ENCODE results near the gene INS.
"Not testable (repeated sequence)": the region's sequence is repeated elsewhere in the genome, so short reads cannot be mapped to it uniquely, and the experiment has no call there.

INS gene

DNA sequence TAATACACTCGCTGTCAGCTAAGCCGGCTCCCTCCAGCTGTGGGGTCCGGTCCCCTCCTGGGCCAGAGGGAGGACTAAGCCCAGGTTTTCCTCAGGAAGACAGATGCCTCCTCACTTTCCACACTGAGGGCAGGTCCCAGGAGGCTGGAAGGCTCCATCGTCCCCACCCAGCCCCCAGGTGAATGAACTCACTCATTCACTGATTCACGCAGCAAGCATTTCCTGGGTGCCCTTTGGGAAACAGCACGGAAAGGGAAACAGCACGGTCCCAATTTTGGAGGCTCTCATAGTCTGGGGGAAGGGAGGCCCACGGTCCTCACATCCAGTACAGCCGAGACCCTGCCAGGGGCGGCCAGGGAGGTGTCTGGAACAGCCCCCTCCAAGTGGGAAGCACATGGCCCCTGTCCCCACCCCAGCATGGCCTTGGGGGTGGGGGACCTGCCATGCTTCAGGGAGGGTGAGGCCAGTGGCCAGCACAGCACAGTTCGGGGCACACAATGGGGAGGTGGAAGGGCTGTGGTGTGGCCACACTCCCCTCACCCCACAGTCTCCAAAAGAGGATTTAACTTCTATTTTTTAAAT, 19.9 kb upstream of the INS start:
- DNase-seq (ENCODE audit: low read depth, low spot score) = no peak

- DNase-seq (ENCODE audit: low read depth, low spot score) = no peak
Measured at GRCh38 chr11:2180347-2180746, 19.3 kb upstream of the INS start.

- DNase-seq (ENCODE audit: low read depth, low spot score) = no peak
Measured at GRCh38 chr11:2179516-2179915, 18.5 kb upstream of the INS start.

GRCh38 chr11:2178906-2179494, 18.0 kb upstream of the INS start:
- DNase-seq (ENCODE audit: low read depth, low spot score) = no peak

- DNase-seq (ENCODE audit: low read depth, low spot score) = not testable (repeated sequence)
Measured at GRCh38 chr11:2178055-2178773, 17.2 kb upstream of the INS start.

DNA sequence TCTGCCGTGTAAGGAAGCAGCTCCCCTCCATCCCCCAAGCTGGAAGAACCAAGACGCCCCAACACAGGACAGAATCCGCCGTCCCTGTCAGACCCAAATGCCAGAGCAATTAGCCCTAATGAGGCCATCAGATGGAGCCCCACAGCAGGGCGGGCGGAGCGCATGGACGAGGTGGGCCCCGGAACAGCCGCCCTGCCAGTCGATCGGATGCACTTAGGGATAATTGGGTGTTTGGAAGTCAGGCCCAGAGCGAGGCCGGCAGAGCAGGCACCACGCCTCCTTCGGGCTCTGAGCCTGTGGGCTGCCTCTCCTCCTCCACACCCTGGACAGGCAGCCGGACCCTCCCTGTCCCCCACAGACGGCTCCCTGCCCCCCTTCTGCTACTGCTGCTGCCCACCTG, 16.1 kb upstream of the INS start:
- DNase-seq (ENCODE audit: low read depth, low spot score) = no peak

DNA sequence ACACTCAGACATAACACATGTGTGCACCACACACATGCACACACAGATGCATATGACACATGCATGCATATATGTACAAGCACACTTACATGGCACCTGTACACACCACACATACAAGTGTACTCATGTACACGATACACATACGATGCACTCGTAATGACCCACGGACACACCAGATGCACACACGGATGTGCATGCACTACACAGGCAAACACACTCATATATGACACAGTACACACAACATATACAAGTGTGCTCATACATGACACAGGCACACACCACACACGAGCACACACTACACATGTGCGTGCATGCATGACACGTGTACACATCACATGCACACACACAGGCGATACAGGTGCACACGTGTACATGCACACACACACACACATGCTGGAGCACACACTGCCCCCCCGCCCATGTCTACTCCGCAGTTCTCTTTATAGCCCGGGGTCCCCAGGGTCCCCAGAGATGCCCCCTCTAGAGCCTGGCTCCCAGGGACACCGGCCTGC, 15.4 kb upstream of the INS start:
- DNase-seq (ENCODE audit: low read depth, low spot score) = no peak

- DNase-seq (ENCODE audit: low read depth, low spot score) = no peak
Measured at GRCh38 chr11:2175659-2176058, 14.7 kb upstream of the INS start.

DNA sequence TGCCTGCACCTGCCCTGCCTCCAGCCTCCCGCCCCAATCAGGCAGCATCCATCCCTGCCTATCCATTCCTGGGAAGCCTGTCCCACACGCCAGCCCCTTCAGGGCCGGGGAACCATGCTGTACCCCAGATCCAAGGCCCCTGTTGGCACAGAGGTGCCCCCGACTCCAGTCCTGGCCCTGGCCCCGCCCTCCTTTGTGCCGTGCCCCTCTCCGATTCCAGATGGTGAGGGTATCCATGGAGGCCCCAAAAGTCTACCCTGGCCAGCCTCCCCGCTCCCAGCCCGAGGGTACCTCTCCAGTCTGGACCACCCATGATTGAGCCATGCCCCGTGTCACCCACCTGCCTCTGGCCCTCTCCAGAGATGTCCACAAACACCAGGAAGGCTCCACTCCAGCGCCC, 13.4 kb upstream of the INS start:
- DNase-seq (ENCODE audit: low read depth, low spot score) = no peak

DNA sequence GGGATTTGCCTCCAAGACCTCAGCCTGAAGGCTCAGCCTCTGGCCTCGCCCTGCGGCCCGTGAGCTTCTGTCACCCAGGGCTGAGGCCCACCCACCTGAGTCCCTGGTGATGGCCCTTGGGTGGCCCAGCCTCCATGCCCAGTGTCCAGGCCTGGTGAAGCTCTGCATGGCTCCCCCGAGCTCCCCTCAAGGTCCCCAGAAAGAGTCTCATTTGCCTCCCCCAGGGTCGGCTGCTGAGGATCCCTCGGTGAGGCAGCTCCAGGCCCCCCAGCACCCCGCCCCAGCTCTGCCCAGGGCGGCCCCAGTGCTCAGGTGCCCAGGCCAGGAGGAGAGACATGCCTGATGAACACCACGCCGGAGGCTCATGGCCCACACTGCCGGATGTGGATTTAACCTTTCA, 12.8 kb upstream of the INS start:
- no peak for DNase-seq (ENCODE audit: low read depth, low spot score)

GRCh38 chr11:2173150-2173693, 12.2 kb upstream of the INS start:
- DNase-seq (ENCODE audit: low read depth, low spot score) = no peak

- DNase-seq (ENCODE audit: low read depth, low spot score) = no peak
Measured at GRCh38 chr11:2172676-2173075, 11.7 kb upstream of the INS start.

- no peak for DNase-seq (ENCODE audit: low read depth, low spot score)
Measured at GRCh38 chr11:2171591-2172003, 10.6 kb upstream of the INS start, which contains the start of gene TH. TSS of gene TH (minus strand) at chr11:2171815. CDS start at chr11:2171786, 29 bp downstream.

DNA sequence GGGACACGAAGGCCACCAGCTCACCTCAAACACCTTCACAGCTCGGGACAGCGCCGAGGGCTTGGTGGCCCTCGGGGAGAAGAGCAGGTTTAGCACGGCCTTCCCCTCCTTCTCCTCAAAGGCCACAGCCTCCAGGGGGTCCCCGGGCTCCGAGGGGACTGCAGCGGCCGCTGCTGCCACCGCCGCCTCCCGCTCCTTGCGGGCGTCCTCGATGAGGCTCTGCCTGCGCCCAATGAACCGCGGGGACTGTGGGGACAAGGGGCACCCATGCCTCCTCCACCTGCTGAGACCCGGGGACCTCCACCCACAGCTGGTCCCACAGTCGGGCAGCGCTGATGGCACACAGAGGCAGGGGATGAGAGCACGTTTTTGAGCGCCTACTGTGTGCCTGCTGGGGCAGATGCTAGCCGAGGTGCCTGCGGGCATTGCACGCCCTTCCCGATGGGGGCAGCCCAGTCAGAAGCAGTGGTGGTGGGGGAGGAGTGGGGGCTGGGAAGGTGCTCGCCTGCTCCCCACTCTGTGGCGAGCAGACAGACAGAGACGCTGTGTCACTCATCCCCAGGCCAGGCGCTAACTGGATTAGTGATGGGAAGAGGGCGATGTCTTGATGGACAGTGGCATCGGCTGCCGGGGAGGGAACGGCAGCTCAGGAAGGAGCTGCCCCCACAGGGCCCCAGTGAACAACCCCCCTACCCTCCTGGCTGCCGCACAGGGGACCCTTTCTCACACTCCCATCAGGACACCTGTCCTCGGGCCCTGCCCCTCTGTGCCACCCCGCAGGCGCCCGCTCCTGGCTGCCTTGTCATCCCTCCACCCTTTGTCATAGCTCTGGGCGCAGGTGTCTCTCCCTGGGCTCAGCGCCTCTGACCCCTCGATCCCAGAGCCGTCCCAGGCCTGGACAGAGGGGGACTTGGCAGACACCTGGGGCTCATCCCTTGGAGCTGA, 8.9 kb upstream of the INS start:
- DNase-seq (ENCODE audit: low read depth, low spot score) = no peak

GRCh38 chr11:2169005-2169378, 8.0 kb upstream of the INS start:
- DNase-seq (ENCODE audit: low read depth, low spot score) = no peak

GRCh38 chr11:2168286-2169004, 7.4 kb upstream of the INS start:
- DNase-seq (ENCODE audit: low read depth, low spot score) = no peak

- DNase-seq (ENCODE audit: low read depth, low spot score) = no peak
Measured at GRCh38 chr11:2167141-2168045, 6.4 kb upstream of the INS start.

DNA sequence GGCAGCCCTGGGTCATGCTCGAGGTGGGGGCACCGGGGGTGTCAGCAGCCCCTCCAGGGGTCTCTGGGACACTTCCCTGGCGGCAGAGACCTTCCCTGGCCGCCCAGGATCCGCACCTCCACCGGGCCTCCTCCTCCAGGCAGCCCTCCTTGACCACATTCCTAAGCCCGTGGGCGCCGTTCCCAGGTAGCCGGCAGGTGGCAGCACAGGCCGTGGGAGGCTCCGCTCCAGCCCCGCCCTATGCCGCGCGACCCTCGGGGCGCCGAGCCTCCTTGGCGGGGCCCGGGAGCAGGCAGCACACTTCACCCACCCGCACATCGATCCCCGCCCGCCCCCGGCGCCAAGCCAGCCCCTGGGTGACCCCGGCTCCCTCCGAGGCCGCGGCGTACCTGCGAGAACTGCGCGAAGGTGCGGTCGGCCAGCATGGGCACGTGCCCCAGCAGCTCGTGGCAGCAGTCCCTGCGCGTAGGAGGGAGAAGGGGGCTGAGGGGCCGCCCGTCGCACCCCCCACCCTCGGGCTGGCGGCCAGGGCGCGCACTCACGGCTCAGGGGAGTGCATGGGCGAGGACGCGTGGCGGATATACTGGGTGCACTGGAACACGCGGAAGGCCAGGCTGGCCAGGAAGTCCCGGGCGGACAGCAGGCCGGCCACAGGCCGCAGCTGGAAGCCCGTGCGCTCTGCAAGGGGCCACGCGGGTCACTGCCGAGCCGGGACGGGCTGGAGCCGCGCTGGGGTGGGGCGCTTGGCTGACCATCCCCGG, 5.3 kb upstream of the INS start:
- no peak for DNase-seq (ENCODE audit: low read depth, low spot score)

GRCh38 chr11:2165571-2165970, 4.6 kb upstream of the INS start:
- DNase-seq (ENCODE audit: low read depth, low spot score) = no peak
